Dermis microvascular lymphatic vessel endothelial cell (primary cell): ENCODE results near the gene TAF15. TPM values are rescaled to one million over a fixed set of nuclear protein-coding genes. Genes with fewer than 3 reads are reported as not detected.

ENCODE experiments used
- total RNA-seq: library from RNA; depleted of rRNA; stranded (reverse); fragments of >200 nt; gene quantifications from 2 replicates; pipeline ENCODE4 v1.2.1, GENCODE V29; 2014

TAF15 gene
- total RNA-seq, 1 donor from 2014 or later = 62.6 TPM

Other genes with a start within 250 kb of the TAF15 start
- under 0.01 TPM in 1 of 2 replicates, not detected in the other for gene SLFN14, start 248.7 kb upstream of the TAF15 start, total RNA-seq
- gene PEX12, start 230.9 kb upstream of the TAF15 start, total RNA-seq = 2.6 and 2.8 TPM in 2 replicates
- gene AP2B1, start 222.2 kb upstream of the TAF15 start, total RNA-seq = 79.5 and 115 TPM in 2 replicates
- under 0.01 and 0.13 TPM in 2 replicates for gene RASL10B, start 77.8 kb upstream of the TAF15 start, total RNA-seq
- under 0.01 TPM in 1 of 2 replicates, not detected in the other for gene GAS2L2, start 56.2 kb upstream of the TAF15 start, total RNA-seq
- gene C17orf50, start 48.6 kb upstream of the TAF15 start, total RNA-seq = not detected in 2 replicates
- gene MMP28, start 13.8 kb upstream of the TAF15 start, total RNA-seq = 1.3 and 2.4 TPM in 2 replicates
- not detected in 2 replicates for gene HEATR9, start 59.4 kb downstream of the TAF15 start, total RNA-seq
- gene CCL5, start 70.9 kb downstream of the TAF15 start, total RNA-seq = 0.38 and 0.39 TPM in 2 replicates
- gene RDM1, start 121.3 kb downstream of the TAF15 start, total RNA-seq = 0.13 TPM in 1 of 2 replicates, not detected in the other
- gene LYZL6, start 134.2 kb downstream of the TAF15 start, total RNA-seq = not detected in 2 replicates
- gene CCL16, start 172.0 kb downstream of the TAF15 start, total RNA-seq = 0.13 and 0.38 TPM in 2 replicates
- 2.7 and 24.7 TPM in 2 replicates for gene CCL14, start 177.2 kb downstream of the TAF15 start, total RNA-seq
- gene CCL15, start 192.1 kb downstream of the TAF15 start, total RNA-seq = not detected in 2 replicates
- 0.38 TPM in 1 of 2 replicates, not detected in the other for gene CCL23, start 208.5 kb downstream of the TAF15 start, total RNA-seq